Fibroblast of upper back skin (primary cell): ENCODE data around the gene NT5C1B.

Source experiments
- DNase-seq: peaks from one replicate; pipeline ENCODE4 v3.0.0-alpha.2; 2013

Gene NT5C1B

GRCh38 chr2:18548621-18549020 is 40.7 kb downstream of the NT5C1B start:
- DNase-seq, result no peak

- DNase-seq, result no peak
These were observed 42.8 kb downstream of the NT5C1B start for GRCh38 chr2:18546567-18546966.

GRCh38 chr2:18545384-18545783 is 44.0 kb downstream of the NT5C1B start:
- peak; percentile 40 for DNase-seq

- no peak for DNase-seq
These were observed 45.2 kb downstream of the NT5C1B start for GRCh38 chr2:18544171-18544570.

GRCh38 chr2:18540872-18541271 is 48.5 kb downstream of the NT5C1B start:
- DNase-seq, result no peak

- DNase-seq, result no peak
These were observed 52.7 kb downstream of the NT5C1B start for GRCh38 chr2:18536697-18537096.

- DNase-seq, result peak; percentile 60
These were observed 53.3 kb downstream of the NT5C1B start for GRCh38 chr2:18536100-18536499.

- no peak for DNase-seq
These were observed 58.2 kb downstream of the NT5C1B start for GRCh38 chr2:18531194-18531593.

GRCh38 chr2:18527822-18528221 is 61.5 kb downstream of the NT5C1B start:
- no peak for DNase-seq

- no peak for DNase-seq
These were observed 62.0 kb downstream of the NT5C1B start for GRCh38 chr2:18527326-18527725.

GRCh38 chr2:18526429-18526828 is 62.9 kb downstream of the NT5C1B start:
- peak; percentile 28 for DNase-seq

GRCh38 chr2:18525852-18526251 is 63.5 kb downstream of the NT5C1B start:
- no peak for DNase-seq

GRCh38 chr2:18525236-18525635 is 64.1 kb downstream of the NT5C1B start:
- no peak for DNase-seq

GRCh38 chr2:18522484-18523146 is 66.8 kb downstream of the NT5C1B start:
- DNase-seq, result peak; percentile 40

- DNase-seq, result peak; percentile 82
These were observed 68.6 kb downstream of the NT5C1B start for GRCh38 chr2:18520451-18521425.

GRCh38 chr2:18519914-18520450 is 69.4 kb downstream of the NT5C1B start:
- no peak for DNase-seq

GRCh38 chr2:18518116-18519111 is 71.0 kb downstream of the NT5C1B start:
- DNase-seq, result peak; percentile 70

GRCh38 chr2:18517386-18517785 is 72.0 kb downstream of the NT5C1B start:
- DNase-seq, result no peak

- DNase-seq, result peak; percentile 89
These were observed 73.3 kb downstream of the NT5C1B start for GRCh38 chr2:18516112-18516511.

GRCh38 chr2:18514526-18515461 is 74.6 kb downstream of the NT5C1B start:
- DNase-seq, result no peak
